ENCODE data around the gene MMRN2.
"Not testable (repeated sequence)": the region's sequence is repeated elsewhere in the genome, so short reads cannot be mapped to it uniquely, and the experiment has no call there.

Gene MMRN2

GRCh38 chr10:86957471-86958115 is at the start of gene MMRN2:
MMRN2 (minus strand) TSS chr10:86957615; CDS start chr10:86957541, 74 bp downstream.
- Mint-ChIP-seq H3K27me3 (peaks cover 14 to 29% of the 10 kb centered on the region in 2 donors), H3K4me1 (peaks cover 5 to 6% of the 10 kb centered on the region in 2 donors), H3K4me3 (no peak within 1 kb of the TSS), H3K9me3 (peaks cover 0 to 3% of the 10 kb centered on the region in 2 donors), H3K27ac (no peak within 1 kb of the TSS), H3K36me3 (no peaks in the 10 kb centered on the region)
- no peak for DNase-seq
- ATAC-seq (replicated peaks): no peak

GRCh38 chr10:87007124-87007523 is 49.7 kb upstream of the MMRN2 start:
- H3K9me3 Mint-ChIP-seq; H3K36me3 Mint-ChIP-seq; H3K27me3 Mint-ChIP-seq; DNase-seq; H3K4me3 Mint-ChIP-seq; H3K27ac Mint-ChIP-seq; ATAC-seq (replicated peaks); H3K4me1 Mint-ChIP-seq: not testable (repeated sequence)

- Mint-ChIP-seq H3K27ac (no peak overlapping the region), H3K4me3 (no peak overlapping the region), H3K4me1 (no peaks in the 10 kb centered on the region), H3K9me3 (no peaks in the 10 kb centered on the region), H3K36me3 (no peaks in the 10 kb centered on the region), H3K27me3 (no peaks in the 10 kb centered on the region)
- DNase-seq (no peak), ATAC-seq (replicated peaks) (no peak)
Measured at GRCh38 chr10:87000491-87000890, 43.1 kb upstream of the MMRN2 start.

GRCh38 chr10:86999802-87000403 is 42.5 kb upstream of the MMRN2 start:
- not testable (repeated sequence) for DNase-seq

GRCh38 chr10:86992929-86993328 is 35.5 kb upstream of the MMRN2 start:
- H3K27me3 Mint-ChIP-seq: peaks cover 16 to 28% of the 10 kb centered on the region in 2 donors
- H3K4me3 Mint-ChIP-seq: no peak overlapping the region
- no peaks in the 10 kb centered on the region for H3K9me3 Mint-ChIP-seq
- DNase-seq (no peak), ATAC-seq (replicated peaks) (no peak)
- H3K4me1 Mint-ChIP-seq: no peaks in the 10 kb centered on the region
- no peak overlapping the region for H3K27ac Mint-ChIP-seq
- no peaks in the 10 kb centered on the region for H3K36me3 Mint-ChIP-seq

More at GRCh38 chr10:86999802-87000403, 42.5 kb upstream of the MMRN2 start:
- H3K27me3 Mint-ChIP-seq, H3K9me3 Mint-ChIP-seq, H3K27ac Mint-ChIP-seq, H3K36me3 Mint-ChIP-seq, H3K4me3 Mint-ChIP-seq, H3K4me1 Mint-ChIP-seq: not testable (repeated sequence)
- peak in 1 of 2 donors; percentile 42 for ATAC-seq (replicated peaks)

GRCh38 chr10:86992456-86992855 is 35.0 kb upstream of the MMRN2 start:
- DNase-seq: no peak
- Mint-ChIP-seq H3K36me3 (no peaks in the 10 kb centered on the region), H3K27me3 (peaks cover 16 to 28% of the 10 kb centered on the region in 2 donors), H3K27ac (no peak overlapping the region), H3K4me3 (no peak overlapping the region), H3K9me3 (no peaks in the 10 kb centered on the region), H3K4me1 (no peaks in the 10 kb centered on the region)
- no peak for ATAC-seq (replicated peaks)

- not testable (repeated sequence) for H3K4me1 Mint-ChIP-seq; ATAC-seq (replicated peaks); DNase-seq; H3K36me3 Mint-ChIP-seq; H3K27ac Mint-ChIP-seq; H3K9me3 Mint-ChIP-seq; H3K4me3 Mint-ChIP-seq
- peaks cover 16 to 28% of the 10 kb centered on the region in 2 donors for H3K27me3 Mint-ChIP-seq
Measured at GRCh38 chr10:86991362-86991761, 33.9 kb upstream of the MMRN2 start.

- DNase-seq: no peak
- no peaks in the 10 kb centered on the region for H3K4me1 Mint-ChIP-seq
- no peaks in the 10 kb centered on the region for H3K36me3 Mint-ChIP-seq
- no peak for ATAC-seq (replicated peaks)
- no peaks in the 10 kb centered on the region for H3K9me3 Mint-ChIP-seq
- H3K27me3 Mint-ChIP-seq: peaks cover 21 to 35% of the 10 kb centered on the region in 2 donors
- H3K27ac Mint-ChIP-seq: no peak overlapping the region
- no peak overlapping the region for H3K4me3 Mint-ChIP-seq
Measured at GRCh38 chr10:86988520-86988919, 31.1 kb upstream of the MMRN2 start.

- DNase-seq; ATAC-seq (replicated peaks); H3K36me3 Mint-ChIP-seq; H3K9me3 Mint-ChIP-seq; H3K27ac Mint-ChIP-seq; H3K4me3 Mint-ChIP-seq; H3K4me1 Mint-ChIP-seq: not testable (repeated sequence)
- H3K27me3 Mint-ChIP-seq: peaks cover 26 to 27% of the 10 kb centered on the region in 2 donors
Measured at GRCh38 chr10:86984498-86984897, 27.1 kb upstream of the MMRN2 start.

GRCh38 chr10:86981716-86982115 is 24.3 kb upstream of the MMRN2 start:
- Mint-ChIP-seq H3K27me3 (peaks cover 13 to 18% of the 10 kb centered on the region in 2 donors), H3K36me3 (no peaks in the 10 kb centered on the region), H3K27ac (no peak overlapping the region), H3K9me3 (no peaks in the 10 kb centered on the region), H3K4me3 (no peak overlapping the region), H3K4me1 (no peaks in the 10 kb centered on the region)
- DNase-seq: no peak
- no peak for ATAC-seq (replicated peaks)

- not testable (repeated sequence) for H3K4me1 Mint-ChIP-seq; H3K4me3 Mint-ChIP-seq; ATAC-seq (replicated peaks); H3K27ac Mint-ChIP-seq; H3K9me3 Mint-ChIP-seq; DNase-seq; H3K36me3 Mint-ChIP-seq
- peaks cover 11 to 14% of the 10 kb centered on the region in 2 donors for H3K27me3 Mint-ChIP-seq
Measured at GRCh38 chr10:86981020-86981419, 23.6 kb upstream of the MMRN2 start.

- DNase-seq (no peak), ATAC-seq (replicated peaks) (no peak)
- no peaks in the 10 kb centered on the region for H3K36me3 Mint-ChIP-seq
- H3K4me1 Mint-ChIP-seq: no peaks in the 10 kb centered on the region
- H3K27me3 Mint-ChIP-seq: peaks cover 6 to 13% of the 10 kb centered on the region in 2 donors
- no peak overlapping the region for H3K27ac Mint-ChIP-seq
- no peaks in the 10 kb centered on the region for H3K9me3 Mint-ChIP-seq
- no peak overlapping the region for H3K4me3 Mint-ChIP-seq
Measured at GRCh38 chr10:86979977-86980448, 22.6 kb upstream of the MMRN2 start.

- DNase-seq (no peak), ATAC-seq (replicated peaks) (no peak)
- Mint-ChIP-seq H3K27me3 (peaks cover 6 to 13% of the 10 kb centered on the region in 2 donors), H3K4me3 (no peak overlapping the region), H3K4me1 (no peaks in the 10 kb centered on the region), H3K9me3 (no peaks in the 10 kb centered on the region), H3K36me3 (no peaks in the 10 kb centered on the region), H3K27ac (no peak overlapping the region)
Measured at GRCh38 chr10:86979296-86979818, 21.9 kb upstream of the MMRN2 start.

GRCh38 chr10:86978457-86978856 is 21.0 kb upstream of the MMRN2 start:
- ATAC-seq (replicated peaks); H3K4me1 Mint-ChIP-seq; H3K9me3 Mint-ChIP-seq; H3K36me3 Mint-ChIP-seq; H3K27ac Mint-ChIP-seq; DNase-seq; H3K4me3 Mint-ChIP-seq: not testable (repeated sequence)
- peaks cover 6 to 13% of the 10 kb centered on the region in 2 donors for H3K27me3 Mint-ChIP-seq
